Activated CD4-positive, alpha-beta T cell treated with anti-CD3 and anti-CD28 coated beads for 24 hours (primary cell): ENCODE results near the gene RBMY1F.
"Not testable (repeated sequence)": the region's sequence is repeated elsewhere in the genome, so short reads cannot be mapped to it uniquely, and the experiment has no call there.

Experiments used
- DNase-seq, 2 donors: peaks; one replicate each; pipeline ENCODE4 v3.0.0-alpha.2; 2020; ENCODE audit warnings: low read depth in 2 of 2

RBMY1F gene

DNA sequence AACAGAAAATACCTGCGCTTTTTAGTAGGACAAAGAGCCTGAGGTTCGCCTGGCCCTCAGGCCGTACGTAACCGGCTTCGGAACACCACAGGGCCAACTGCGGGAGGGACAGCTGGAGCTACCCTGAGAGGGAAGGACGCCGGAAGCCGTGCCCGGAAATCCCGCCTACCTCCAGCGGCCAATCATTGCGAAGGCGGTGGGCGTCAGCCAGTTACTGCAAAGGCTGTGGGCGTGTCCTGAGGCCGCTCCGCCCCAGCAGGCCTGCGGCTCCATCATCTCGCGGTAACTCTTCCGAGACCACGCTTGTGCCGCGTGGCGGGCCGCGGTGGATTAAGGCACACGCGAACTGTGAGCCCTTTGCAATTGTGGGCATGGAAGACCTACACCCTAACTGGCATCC lies at the start of gene RBMY1F:
Gene RBMY1F (minus strand): TSS at position 101 of the 400 bp plus-strand sequence. CDS start 1,954 bp downstream, outside the sequence.
- DNase-seq, result not testable (repeated sequence)

GRCh38 chrY:22151144-22151543 lies 31.6 kb downstream of the RBMY1F start:
- not testable (repeated sequence) for DNase-seq

- not testable (repeated sequence) for DNase-seq
Observed at GRCh38 chrY:22141011-22141695, 41.6 kb downstream of the RBMY1F start.

DNA sequence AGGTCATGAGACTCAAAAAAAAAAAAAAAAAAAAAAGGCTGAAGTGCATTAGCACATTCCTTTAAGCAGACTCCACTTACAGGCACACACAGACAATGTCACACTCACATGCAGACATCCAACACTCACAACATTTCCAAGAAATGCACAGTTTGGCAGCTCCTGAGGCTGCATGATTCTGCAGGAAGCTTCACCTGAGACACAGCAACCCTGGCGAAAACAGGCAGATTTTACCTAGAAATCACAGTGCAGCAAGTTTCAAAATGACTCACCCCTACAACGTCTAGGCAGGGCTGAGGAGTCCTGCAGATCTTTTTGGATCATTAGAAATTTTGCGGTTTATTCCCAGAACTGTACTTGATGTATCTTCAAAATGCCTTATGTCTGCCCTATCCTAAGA lies 48.0 kb downstream of the RBMY1F start:
- DNase-seq, result not testable (repeated sequence)

DNA sequence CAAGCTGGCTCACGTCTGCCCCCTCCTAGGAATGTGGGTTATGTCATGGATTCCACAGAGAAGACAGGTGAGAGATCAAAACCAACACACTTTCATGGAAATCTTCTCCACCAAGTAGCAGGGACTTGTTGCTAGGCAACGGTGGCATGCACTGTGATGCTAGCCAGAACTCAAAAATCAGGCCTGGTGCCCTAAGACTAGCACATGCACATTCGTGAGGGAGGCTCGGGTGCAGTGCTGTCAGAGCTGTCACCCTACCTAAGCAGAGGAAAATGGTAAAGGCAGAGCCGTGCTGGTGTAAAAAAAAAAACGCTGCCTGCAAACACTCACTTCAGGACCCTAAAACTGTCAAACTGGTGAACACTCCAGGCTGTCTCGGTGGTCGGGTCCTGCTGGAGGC lies 52.2 kb downstream of the RBMY1F start:
- not testable (repeated sequence) for DNase-seq
